ENCODE results near the gene CUEDC1. TPM values are rescaled to one million over a fixed set of nuclear protein-coding genes. Genes with fewer than 3 reads are reported as not detected.

CUEDC1 gene
- total and polyA plus RNA-seq, 2 of the 13 experiments (the other 11 are each of a cell fraction or from before 2014, with no cell fraction given), result 7.4 to 12.9 TPM

GRCh38 chr17:57861790-57862693, 93.2 kb downstream of the CUEDC1 start (continued):
- no peak for TF ChIP-seq PBX2 (CRISPR knock-in tag; IDR thresholded peaks at IDR 0.05)
- TF ChIP-seq ZNF207 (IDR thresholded peaks at IDR 0.05; ENCODE audit: borderline replicate concordance), result no peak
- no peak for TF ChIP-seq ZNF382 (CRISPR knock-in tag; IDR thresholded peaks at IDR 0.05; ENCODE audit: borderline replicate concordance)
- TF ChIP-seq GATAD2A (CRISPR knock-in tag; IDR thresholded peaks at IDR 0.05), result peak; percentile 64; the same call in 1 of the 2 replicates
- TF ChIP-seq ZFP1 (CRISPR knock-in tag; IDR thresholded peaks at IDR 0.05), result no peak
- TF ChIP-seq KDM6A (CRISPR knock-in tag; IDR thresholded peaks at IDR 0.05; ENCODE audit: low read depth), result no peak
- peak; percentile 87 for TF ChIP-seq ZNF407 (CRISPR knock-in tag; IDR thresholded peaks at IDR 0.05; ENCODE audit: not compliant biosample characterization)
- peak; percentile 64 for TF ChIP-seq FOXA3 (CRISPR knock-in tag; IDR thresholded peaks at IDR 0.05)
- no peak; the same call in 1 of the 2 replicates for TF ChIP-seq ZNF431 (CRISPR knock-in tag; IDR thresholded peaks at IDR 0.05; ENCODE audit: borderline replicate concordance, low read depth)
- TF ChIP-seq ZHX1 (CRISPR knock-in tag; IDR thresholded peaks at IDR 0.05; ENCODE audit: low read depth), result 0 out of 2 replicates have a peak, but pooled peaks have one; percentile 45
- TF ChIP-seq RBM22 (optimal IDR thresholded peaks at IDR 0.05; ENCODE audit: low read length), result peak; percentile 75
- TF ChIP-seq FUBP1 (CRISPR knock-in tag; IDR thresholded peaks at IDR 0.05; ENCODE audit: borderline replicate concordance), result no peak
- no peak for TF ChIP-seq SMAD9 (CRISPR knock-in tag; IDR thresholded peaks at IDR 0.05)
- 0 out of 2 replicates have a peak, but pooled peaks have one; percentile 53 for TF ChIP-seq ZNF549 (CRISPR knock-in tag; IDR thresholded peaks at IDR 0.05)
- TF ChIP-seq KAT2B (IDR thresholded peaks at IDR 0.05; ENCODE audit: borderline replicate concordance, low read depth, low read length), result no peak

Measured in HepG2 (cell line).